ENCODE measurements around the gene DDX60.
"Not testable (repeated sequence)": the region's sequence is repeated elsewhere in the genome, so short reads cannot be mapped to it uniquely, and the experiment has no call there.

The DDX60 gene

GRCh38 chr4:168293386-168293975 lies 25.1 kb downstream of the DDX60 start:
- no peak for DNase-seq

- DNase-seq, result no peak
Measured at GRCh38 chr4:168291242-168291641, 27.3 kb downstream of the DDX60 start.

GRCh38 chr4:168285850-168286249 lies 32.7 kb downstream of the DDX60 start:
- DNase-seq, result not testable (repeated sequence)

GRCh38 chr4:168279556-168279955 lies 39.0 kb downstream of the DDX60 start:
- DNase-seq, result no peak

- DNase-seq, result no peak
Measured at GRCh38 chr4:168275836-168276235, 42.7 kb downstream of the DDX60 start.

- DNase-seq, result no peak
Measured at GRCh38 chr4:168274871-168275270, 43.7 kb downstream of the DDX60 start.

- no peak for DNase-seq
Measured at GRCh38 chr4:168273838-168274237, 44.7 kb downstream of the DDX60 start.

- DNase-seq, result no peak
Measured at GRCh38 chr4:168272488-168272887, 46.1 kb downstream of the DDX60 start.

- DNase-seq, result no peak
Measured at GRCh38 chr4:168269896-168270295, 48.7 kb downstream of the DDX60 start.

GRCh38 chr4:168265327-168265726 lies 53.2 kb downstream of the DDX60 start:
- DNase-seq, result no peak

- DNase-seq, result no peak
Measured at GRCh38 chr4:168264903-168265302, 53.6 kb downstream of the DDX60 start.

GRCh38 chr4:168263039-168263438 lies 55.5 kb downstream of the DDX60 start:
- DNase-seq, result no peak

- no peak for DNase-seq
Measured at GRCh38 chr4:168259096-168259495, 59.5 kb downstream of the DDX60 start.

- DNase-seq, result no peak
Measured at GRCh38 chr4:168257768-168258167, 60.8 kb downstream of the DDX60 start.

- no peak for DNase-seq
Measured at GRCh38 chr4:168248176-168248710, 70.3 kb downstream of the DDX60 start.

GRCh38 chr4:168247603-168248002 lies 70.9 kb downstream of the DDX60 start:
- no peak for DNase-seq

GRCh38 chr4:168241953-168242352 lies 76.6 kb downstream of the DDX60 start:
- no peak for DNase-seq

GRCh38 chr4:168240821-168241220 lies 77.7 kb downstream of the DDX60 start:
- no peak for DNase-seq

- no peak for DNase-seq
Measured at GRCh38 chr4:168221301-168221700, 97.3 kb downstream of the DDX60 start.

- no peak for DNase-seq
Measured at GRCh38 chr4:168220893-168221292, 97.7 kb downstream of the DDX60 start.

GRCh38 chr4:168218645-168219044 lies 99.9 kb downstream of the DDX60 start:
- DNase-seq, result no peak

GRCh38 chr4:168213511-168213910 lies 105.0 kb downstream of the DDX60 start:
- not testable (repeated sequence) for DNase-seq

GRCh38 chr4:168212656-168213055 lies 105.9 kb downstream of the DDX60 start:
- no peak for DNase-seq

GRCh38 chr4:168208957-168209614 lies 109.5 kb downstream of the DDX60 start:
- no peak for DNase-seq

Measured in stimulated activated CD4-positive, alpha-beta T cell treated with anti-CD3 and anti-CD28 coated beads, Interleukin-12 subunit alpha, Interleukin-12 subunit beta, amount 100 ng/mL, for 4 hours (primary cell).